SW480 (cell line): ENCODE measurements around the gene SFMBT1.

ENCODE experiments used
- DNase-seq: peaks from one replicate; pipeline ENCODE4 v3.0.0-alpha.2; 2016; ENCODE audit warnings: low spot score

Gene SFMBT1

DNA sequence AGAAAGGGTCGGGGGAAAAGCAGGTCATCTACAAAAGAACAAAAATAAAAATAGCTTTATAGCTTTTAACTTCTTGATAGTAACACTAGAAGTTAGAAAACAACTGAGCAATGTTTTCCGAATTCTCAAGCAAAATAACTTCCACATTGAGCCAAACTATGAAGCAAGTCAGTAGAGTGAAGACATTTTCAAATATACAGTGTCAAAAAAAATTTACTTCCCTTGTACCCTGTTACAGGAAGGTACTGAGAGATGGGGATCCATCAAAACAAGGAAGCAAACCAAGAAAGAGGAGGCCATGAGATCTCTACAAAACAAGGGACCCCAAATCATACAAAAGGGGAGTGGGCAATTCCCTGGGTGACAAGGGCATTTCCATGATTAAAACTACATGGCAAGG is 121.9 kb downstream of the SFMBT1 start:
- no peak for DNase-seq

DNA sequence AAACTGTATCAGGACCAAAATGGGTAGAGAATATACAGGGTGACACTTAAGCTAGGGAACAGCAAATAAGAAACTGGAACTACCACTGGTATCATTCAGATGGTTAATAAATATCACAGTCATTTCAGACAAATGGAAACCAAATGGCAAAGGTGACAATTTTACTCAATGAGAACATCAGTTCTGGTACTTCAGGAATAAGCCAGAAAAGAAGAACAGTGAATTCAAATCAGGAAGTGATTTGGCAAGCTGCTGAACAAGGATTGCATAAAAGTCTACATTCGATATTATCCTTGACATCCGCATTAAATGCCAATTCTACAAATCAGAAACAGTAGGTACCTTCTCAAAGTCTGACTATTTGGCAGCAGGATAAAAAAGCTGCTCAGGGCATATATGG is 125.0 kb downstream of the SFMBT1 start:
- no peak for DNase-seq

DNA sequence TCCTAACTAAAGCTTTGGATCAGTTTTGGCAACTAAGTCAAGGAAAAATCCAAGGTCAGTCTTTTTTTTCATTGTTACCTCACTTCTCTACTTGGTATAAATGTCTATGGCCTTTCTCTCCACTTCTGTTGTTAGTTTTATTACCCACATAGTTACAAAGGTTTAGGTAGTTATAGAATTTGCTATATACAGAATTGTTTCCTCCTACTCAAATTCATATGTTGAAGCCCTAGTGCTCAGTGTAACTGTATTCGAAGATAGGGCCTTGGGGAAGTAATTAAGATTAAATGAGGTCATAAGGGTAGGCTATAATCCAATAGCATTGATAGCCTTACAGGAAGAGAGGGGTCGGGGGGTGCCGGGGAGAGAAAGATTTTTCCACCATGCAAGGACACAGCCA is 128.8 kb downstream of the SFMBT1 start:
- no peak for DNase-seq

DNA sequence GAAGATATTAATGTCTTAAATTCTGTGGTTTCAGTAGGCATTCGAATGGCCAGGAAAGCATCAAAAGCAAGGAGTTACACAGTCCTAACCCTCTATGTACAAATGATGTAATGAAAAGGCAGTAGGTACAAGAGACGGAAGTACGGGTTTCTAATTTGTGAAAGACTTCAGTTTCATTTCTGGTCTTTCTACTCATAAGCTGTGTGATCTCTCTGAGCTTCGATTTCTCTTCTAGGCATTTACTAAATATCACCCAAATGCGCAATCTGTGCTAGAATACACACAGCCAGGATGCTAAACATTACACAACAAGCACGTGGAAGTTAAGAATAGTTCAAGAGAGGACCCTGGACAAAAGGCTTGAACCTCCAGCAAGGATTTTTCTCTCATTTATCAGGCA is 130.6 kb downstream of the SFMBT1 start:
- DNase-seq: no peak

- no peak for DNase-seq
Observed at GRCh38 chr3:52912885-52913731, 132.8 kb downstream of the SFMBT1 start.

- no peak for DNase-seq
Observed at GRCh38 chr3:52910823-52911222, 135.1 kb downstream of the SFMBT1 start.

DNA sequence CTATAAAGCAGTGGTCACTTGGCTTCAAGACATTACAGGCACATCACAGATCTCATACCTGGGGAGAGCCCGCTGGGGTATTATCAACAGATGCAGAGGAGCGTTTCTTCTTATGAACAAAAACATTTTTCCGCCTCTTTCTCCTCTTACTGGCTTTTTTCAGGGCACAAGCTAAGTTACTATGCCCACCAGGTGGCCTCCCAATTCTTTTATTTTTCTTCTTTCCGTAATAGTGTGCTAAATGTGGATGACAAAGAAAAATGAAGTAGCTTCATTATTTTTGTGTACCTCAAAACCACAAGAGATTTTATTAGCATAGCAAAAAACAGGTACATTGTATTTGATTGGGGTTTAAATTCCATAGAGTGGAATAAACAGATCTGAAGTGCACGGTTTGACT is 138.4 kb downstream of the SFMBT1 start:
- no peak for DNase-seq

- no peak for DNase-seq
Observed at GRCh38 chr3:52904552-52904951, 141.3 kb downstream of the SFMBT1 start.

DNA sequence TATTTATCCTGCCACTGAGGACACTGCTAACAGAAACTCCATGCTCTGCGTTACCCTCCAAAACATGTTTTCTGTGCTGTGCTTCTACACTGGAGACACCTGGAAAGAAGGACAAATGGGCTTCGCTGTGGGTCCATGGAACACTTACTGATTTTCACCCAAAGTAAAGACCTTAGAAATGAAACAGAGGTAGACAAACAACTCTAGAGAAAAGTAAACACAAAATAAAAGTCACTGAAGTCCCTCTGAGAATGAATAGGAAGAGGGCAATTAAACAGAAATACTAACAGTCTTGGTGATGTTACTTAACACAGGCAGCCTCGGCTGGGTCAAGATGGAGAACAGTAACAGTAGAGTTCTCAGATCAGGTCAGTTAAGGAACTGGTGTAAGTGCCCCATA is 141.9 kb downstream of the SFMBT1 start:
- no peak for DNase-seq

GRCh38 chr3:52897130-52898122 is 148.4 kb downstream of the SFMBT1 start, which contains the start of gene STIMATE:
STIMATE (minus strand) TSS chr3:52897548; CDS start chr3:52897450, 98 bp downstream.
- DNase-seq: peak; percentile 85

DNA sequence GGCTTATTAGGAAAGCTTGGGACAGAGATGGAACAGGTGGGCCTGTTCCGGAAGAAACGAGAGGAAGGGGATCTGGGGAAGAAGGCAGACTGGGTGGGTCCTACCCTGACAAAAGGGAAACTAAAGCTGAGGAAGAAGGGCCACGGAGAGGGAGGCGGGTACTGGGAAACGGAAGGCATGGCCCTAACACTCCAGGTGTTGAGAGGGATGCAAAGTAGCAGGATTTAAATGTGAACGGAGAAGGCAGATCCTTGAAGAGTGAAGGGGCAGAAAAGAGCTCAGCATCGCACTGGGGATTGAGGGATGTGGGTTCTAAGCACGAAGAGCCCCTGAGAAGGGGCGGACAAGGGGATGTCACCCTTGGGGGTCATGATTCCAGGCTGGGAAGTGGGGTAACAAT is 149.3 kb downstream of the SFMBT1 start:
- DNase-seq: peak; percentile 9

GRCh38 chr3:52896151-52896550 is 149.7 kb downstream of the SFMBT1 start:
- DNase-seq: no peak

- DNase-seq: no peak
Observed at GRCh38 chr3:52895418-52895817, 150.5 kb downstream of the SFMBT1 start.

GRCh38 chr3:52894756-52895155 is 151.1 kb downstream of the SFMBT1 start:
- DNase-seq: no peak

GRCh38 chr3:52893723-52894122 is 152.2 kb downstream of the SFMBT1 start:
- DNase-seq: no peak

- DNase-seq: no peak
Observed at GRCh38 chr3:52892625-52893311, 153.1 kb downstream of the SFMBT1 start.

DNA sequence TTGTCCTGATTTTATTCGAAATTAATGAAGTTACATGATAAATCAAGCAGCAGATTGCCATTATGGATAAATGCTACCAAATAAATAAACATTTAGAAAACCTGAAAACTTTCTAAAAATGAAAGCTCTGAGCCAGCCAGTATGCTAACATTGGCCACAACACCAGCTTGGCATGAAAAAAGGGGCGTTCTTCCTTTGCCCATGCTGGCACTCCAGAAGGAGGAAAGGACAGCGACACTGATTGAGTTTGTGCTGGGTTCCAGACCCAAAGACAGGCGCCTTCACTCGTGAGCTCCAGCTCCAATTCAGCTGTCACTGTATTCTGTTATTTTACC is 153.6 kb downstream of the SFMBT1 start:
- no peak for DNase-seq

DNA sequence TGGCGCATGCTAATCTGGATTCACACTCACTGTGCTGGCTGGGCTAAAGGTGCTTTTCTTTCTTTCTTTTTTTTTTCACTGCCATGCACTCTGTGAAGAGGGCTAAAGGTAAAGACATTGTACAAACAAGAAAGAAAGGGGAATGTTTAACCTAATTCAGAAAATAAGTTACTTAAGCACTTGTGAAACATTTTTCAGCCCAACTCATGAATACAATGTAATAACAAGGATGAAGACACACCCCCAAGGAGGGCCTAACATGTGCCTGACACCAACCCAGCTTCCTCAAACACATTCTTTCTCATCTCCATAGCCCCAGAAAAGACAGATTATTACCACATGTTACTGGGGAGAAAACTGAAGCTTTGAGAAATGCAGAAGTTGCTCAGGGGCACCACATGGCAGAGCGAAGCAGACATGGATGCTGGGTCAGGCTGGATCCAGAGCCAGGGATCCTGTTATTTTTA is 154.2 kb downstream of the SFMBT1 start:
- no peak for DNase-seq

DNA sequence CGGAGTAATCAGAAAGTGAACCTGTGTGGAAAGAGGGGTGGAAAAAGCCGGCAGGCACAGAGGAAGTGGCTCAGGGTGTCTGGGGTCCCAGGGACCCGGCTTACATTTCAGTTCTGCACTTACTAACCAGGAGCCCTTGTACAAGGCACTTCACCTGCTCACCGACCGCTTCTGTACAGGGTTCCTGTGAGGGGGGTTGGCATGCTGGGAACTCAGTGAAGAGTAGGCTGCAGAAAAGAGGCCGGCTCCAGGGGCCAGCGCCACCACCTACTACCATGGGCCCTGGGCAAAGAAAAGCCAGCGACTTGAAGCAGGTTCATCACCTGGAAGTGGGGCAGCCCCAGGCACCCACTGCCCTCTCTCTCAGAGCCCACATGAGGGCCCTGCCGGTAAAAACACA is 154.7 kb downstream of the SFMBT1 start:
- DNase-seq: no peak

DNA sequence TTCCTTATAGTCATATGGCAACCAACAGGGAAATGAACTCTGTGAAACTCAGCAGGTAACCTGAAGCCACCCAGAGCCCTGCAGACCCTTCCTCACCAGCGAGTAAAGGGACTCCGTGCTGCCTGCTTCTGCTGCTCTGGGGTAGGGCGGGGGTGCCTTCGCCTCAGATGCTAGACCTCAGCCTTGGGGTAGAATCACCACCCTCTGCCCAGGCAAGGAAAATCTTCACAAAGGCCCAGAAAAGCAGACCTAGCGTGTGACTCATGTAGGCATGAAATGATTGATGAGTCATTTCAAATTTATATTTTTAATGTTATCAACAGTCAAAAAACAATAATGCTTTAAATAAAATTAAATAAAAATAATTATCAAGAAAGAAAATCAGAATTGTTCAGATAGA is 155.1 kb downstream of the SFMBT1 start:
- no peak for DNase-seq

DNA sequence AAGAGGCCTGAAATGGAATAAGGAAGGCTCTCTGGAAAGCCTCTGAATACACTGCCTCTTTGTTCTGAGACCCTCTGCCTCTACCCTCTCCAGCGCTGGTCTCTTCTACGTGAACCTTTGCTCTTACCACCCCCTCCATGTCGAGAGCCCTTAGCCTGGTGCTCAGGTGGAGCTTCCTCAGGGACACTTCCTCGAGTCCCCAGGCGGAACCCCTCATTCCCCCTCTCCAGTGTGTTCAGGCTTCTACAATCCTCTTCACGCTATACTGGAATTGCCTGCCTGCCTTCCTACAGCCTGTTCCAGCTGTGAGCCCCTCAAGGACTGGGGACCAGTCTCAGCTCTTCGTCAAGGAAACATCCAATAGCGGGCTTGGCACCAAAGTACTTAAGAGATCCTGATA is 156.0 kb downstream of the SFMBT1 start:
- DNase-seq: no peak

DNA sequence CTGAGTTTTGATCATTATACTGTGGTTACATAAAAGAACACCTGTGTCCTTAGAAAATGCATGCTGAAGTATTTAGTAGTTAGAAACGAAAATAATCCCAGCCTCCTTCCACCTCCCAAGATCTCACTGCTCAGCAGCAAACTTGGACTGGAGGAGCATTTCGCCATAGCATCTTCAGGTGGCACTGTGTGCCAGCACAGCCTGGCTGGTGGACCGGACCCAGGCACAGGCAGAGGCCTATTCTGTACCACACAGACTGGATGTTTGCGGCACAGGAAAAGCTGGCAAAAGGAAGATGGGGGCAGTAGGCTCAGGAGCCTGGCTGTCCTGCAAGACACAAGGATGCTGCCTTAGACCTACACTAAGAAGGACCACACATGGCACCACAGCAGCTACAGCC is 158.7 kb downstream of the SFMBT1 start:
- DNase-seq: no peak
